Neural progenitor cell (in vitro differentiated cells): ENCODE measurements around the gene PAQR5.

Experiments used
- EZH2 ChIP-seq: fragments of 200-600 bp; sonication (generic); IDR thresholded peaks from 2 replicates; pipeline ENCODE4 v1.6.1; 2017; ENCODE audit warnings: antibody characterized with exemption, mild to moderate bottlenecking, moderate library complexity
- EZH2phosphoT487 ChIP-seq: fragments of 200-600 bp; sonication (generic); IDR thresholded peaks from 2 replicates; pipeline ENCODE4 v1.6.1; 2017; ENCODE audit warnings: antibody characterized with exemption
- TF ChIP-seq, protein P1 (sequence below): fragments of 200-600 bp; sonication (generic); IDR thresholded peaks from 2 replicates; pipeline ENCODE4 v1.5.1; 2017; ENCODE audit warnings: antibody characterized with exemption, mild to moderate bottlenecking

GRCh38 chr15:69313432-69314000 lies 14.8 kb downstream of the PAQR5 start:
- TF ChIP-seq, protein P1, sequence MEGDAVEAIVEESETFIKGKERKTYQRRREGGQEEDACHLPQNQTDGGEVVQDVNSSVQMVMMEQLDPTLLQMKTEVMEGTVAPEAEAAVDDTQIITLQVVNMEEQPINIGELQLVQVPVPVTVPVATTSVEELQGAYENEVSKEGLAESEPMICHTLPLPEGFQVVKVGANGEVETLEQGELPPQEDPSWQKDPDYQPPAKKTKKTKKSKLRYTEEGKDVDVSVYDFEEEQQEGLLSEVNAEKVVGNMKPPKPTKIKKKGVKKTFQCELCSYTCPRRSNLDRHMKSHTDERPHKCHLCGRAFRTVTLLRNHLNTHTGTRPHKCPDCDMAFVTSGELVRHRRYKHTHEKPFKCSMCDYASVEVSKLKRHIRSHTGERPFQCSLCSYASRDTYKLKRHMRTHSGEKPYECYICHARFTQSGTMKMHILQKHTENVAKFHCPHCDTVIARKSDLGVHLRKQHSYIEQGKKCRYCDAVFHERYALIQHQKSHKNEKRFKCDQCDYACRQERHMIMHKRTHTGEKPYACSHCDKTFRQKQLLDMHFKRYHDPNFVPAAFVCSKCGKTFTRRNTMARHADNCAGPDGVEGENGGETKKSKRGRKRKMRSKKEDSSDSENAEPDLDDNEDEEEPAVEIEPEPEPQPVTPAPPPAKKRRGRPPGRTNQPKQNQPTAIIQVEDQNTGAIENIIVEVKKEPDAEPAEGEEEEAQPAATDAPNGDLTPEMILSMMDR: no peak
- TF ChIP-seq EZH2 (no peak), EZH2phosphoT487 (no peak)
